ENCODE measurements around the gene EFCAB3. TPM values are rescaled to one million over a fixed set of nuclear protein-coding genes. Genes with fewer than 3 reads are reported as not detected.
"Not testable (repeated sequence)": the region's sequence is repeated elsewhere in the genome, so short reads cannot be mapped to it uniquely, and the experiment has no call there.

Gene EFCAB3
- polyA plus RNA-seq, 1 experiment: not detected

GRCh38 chr17:62456016-62456415 lies 75.7 kb downstream of the EFCAB3 start:
- CTCF ChIA-PET: no interaction called here
- TF ChIP-seq, protein P1, sequence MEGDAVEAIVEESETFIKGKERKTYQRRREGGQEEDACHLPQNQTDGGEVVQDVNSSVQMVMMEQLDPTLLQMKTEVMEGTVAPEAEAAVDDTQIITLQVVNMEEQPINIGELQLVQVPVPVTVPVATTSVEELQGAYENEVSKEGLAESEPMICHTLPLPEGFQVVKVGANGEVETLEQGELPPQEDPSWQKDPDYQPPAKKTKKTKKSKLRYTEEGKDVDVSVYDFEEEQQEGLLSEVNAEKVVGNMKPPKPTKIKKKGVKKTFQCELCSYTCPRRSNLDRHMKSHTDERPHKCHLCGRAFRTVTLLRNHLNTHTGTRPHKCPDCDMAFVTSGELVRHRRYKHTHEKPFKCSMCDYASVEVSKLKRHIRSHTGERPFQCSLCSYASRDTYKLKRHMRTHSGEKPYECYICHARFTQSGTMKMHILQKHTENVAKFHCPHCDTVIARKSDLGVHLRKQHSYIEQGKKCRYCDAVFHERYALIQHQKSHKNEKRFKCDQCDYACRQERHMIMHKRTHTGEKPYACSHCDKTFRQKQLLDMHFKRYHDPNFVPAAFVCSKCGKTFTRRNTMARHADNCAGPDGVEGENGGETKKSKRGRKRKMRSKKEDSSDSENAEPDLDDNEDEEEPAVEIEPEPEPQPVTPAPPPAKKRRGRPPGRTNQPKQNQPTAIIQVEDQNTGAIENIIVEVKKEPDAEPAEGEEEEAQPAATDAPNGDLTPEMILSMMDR (IDR thresholded peaks at IDR 0.05; ENCODE audit: insufficient read depth, low read depth, low read length): no peak
- DNase-seq (ENCODE audit: low read depth): no peak
- POLR2A ChIA-PET: no interaction called here
- H3K36me3 ChIP-seq (ENCODE audit: control insufficient read depth, insufficient read depth, low read length): no peaks in the 10 kb centered on the region
- H3K4me3 ChIP-seq (ENCODE audit: low read depth, low read length): no peak overlapping the region
- H3K27me3 ChIP-seq (ENCODE audit: control insufficient read depth, insufficient read depth, low read length): no peaks in the 10 kb centered on the region

DNA sequence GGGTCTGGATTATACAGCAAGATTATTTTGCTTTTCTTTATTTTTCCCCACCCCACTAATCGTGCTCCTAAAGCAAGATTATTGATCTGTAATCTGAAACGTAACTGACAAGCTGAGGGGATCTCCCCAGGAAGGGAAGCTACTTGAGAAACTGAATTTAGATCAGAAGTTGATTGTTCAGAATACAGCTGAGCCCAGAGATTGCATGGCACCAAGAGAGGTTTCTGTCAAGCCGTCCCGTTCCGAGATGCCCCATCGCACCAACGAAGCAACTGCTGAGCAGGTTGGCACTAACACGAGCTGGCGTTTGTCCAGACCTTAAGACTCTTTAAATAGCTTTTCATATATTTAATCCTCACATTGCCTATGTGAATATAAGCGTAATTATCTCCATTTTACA lies 78.1 kb downstream of the EFCAB3 start:
- H3K36me3 ChIP-seq (ENCODE audit: control insufficient read depth, insufficient read depth, low read length); CTCF ChIA-PET; H3K4me3 ChIP-seq (ENCODE audit: low read depth, low read length); H3K27me3 ChIP-seq (ENCODE audit: control insufficient read depth, insufficient read depth, low read length); POLR2A ChIA-PET; DNase-seq (ENCODE audit: low read depth): not testable (repeated sequence)

DNA sequence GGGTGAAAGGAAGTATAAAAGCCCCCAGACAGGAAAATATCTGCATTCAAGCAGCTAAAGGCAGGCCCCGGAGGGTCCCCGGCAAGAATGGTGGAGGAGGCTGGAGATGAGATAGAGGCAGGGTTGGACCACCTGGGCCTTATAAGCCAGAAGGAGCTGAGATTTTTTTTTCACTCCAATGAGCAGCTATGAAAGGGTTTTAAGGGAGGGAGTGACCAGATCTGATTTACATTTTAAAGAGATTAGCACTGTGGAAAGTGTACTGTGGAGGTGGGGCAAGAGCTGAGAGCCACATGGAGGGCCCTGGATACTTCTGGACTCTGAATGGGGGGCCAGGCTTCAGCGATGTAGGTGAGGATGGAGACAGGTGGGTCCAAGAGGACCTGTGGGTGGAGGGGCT lies 84.1 kb downstream of the EFCAB3 start:
- POLR2A ChIA-PET; DNase-seq (ENCODE audit: low read depth); H3K27me3 ChIP-seq (ENCODE audit: control insufficient read depth, insufficient read depth, low read length); CTCF ChIA-PET; H3K36me3 ChIP-seq (ENCODE audit: control insufficient read depth, insufficient read depth, low read length); H3K4me3 ChIP-seq (ENCODE audit: low read depth, low read length): not testable (repeated sequence)

GRCh38 chr17:62465271-62465670 lies 84.9 kb downstream of the EFCAB3 start:
- H3K27me3 ChIP-seq (ENCODE audit: control insufficient read depth, insufficient read depth, low read length); POLR2A ChIA-PET; H3K36me3 ChIP-seq (ENCODE audit: control insufficient read depth, insufficient read depth, low read length); H3K4me3 ChIP-seq (ENCODE audit: low read depth, low read length); DNase-seq (ENCODE audit: low read depth); CTCF ChIA-PET: not testable (repeated sequence)

Small RNA genes lying within 50 kb of the gene (small RNA-seq; reads per million reads assigned to genes)
- not detected for gene RNU7-52P (ENCODE audit: insufficient read length, low read depth, low replicate concordance)

Other genes with a start within 250 kb of the EFCAB3 start
- 9.9 and 14.6 TPM in 2 replicates for gene METTL2A, start 43.3 kb downstream of the EFCAB3 start, polyA plus RNA-seq (2011; rRNA removed)
- gene TLK2, start 98.3 kb downstream of the EFCAB3 start, polyA plus RNA-seq (2011; rRNA removed): 47.3 and 68.9 TPM in 2 replicates
- gene MRC2, start 247.1 kb downstream of the EFCAB3 start, polyA plus RNA-seq (2011; rRNA removed): 90.1 and 271 TPM in 2 replicates

Measured in BJ (cell line).